ENCODE data around the gene DPP10.

DPP10 gene

DNA sequence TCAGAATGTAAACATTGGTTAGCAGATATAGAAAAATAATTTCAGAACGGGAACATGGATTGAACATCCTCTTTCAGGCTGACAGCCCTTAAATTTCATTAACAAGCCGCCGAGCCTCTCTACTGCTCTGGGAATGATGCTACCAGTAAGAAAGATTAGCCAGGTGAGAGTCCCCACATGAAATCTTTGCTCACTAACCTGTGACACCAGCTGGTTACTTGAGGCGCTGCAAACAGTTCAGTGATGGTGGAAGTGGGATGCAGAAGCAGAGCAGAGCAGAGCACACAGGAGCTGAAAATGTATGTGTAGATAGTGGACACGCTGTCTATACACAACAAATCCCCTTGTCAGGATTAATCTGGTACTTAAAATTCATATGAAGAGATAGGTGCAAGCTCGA lies 721.1 kb downstream of the DPP10 start:
- DNase-seq = no peak

DNA sequence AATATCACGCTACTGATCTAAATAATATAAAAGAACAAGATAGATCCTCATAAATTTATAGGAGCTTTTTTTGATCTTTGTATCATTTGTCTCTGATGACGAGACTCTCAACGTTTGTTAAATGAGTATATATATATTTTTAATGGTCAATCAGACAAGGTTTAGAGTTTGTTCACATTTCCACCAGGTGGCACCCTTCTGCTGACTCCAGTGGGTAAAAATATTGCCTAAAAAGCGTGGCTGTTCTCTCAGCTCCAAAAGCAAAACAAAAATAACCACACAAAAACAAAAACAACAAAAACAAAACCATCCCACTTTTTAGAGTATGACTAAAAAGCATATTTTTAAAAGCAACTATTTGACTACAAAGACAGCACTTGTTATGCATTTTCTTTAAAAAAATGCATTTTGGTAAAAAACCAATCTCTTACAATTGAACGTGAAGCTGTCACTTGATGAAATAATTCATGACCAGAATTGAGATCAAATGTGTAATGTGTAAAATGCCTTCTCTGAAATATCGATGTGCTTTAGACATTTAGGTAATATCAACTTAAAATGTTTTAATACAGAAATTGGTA lies 723.2 kb downstream of the DPP10 start:
- DNase-seq = no peak

DNA sequence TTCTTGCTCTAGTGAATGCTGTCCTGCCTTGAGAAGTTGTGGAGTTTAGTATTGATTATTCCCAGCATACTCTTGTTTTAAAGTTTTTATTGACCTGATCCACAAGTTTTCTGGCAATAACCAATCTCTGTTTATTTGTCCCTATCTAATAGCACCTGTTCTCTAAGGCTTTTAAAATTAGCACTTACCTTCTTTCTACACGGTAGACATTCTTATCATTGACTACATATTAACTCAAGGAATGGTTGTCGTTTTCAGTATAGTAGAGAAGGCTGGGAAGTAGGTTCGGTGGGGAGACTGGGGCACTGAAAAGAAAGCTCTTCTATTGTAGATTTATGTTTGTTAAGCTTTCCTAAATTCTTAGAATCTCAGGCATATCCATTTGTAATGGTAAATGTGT lies 726.0 kb downstream of the DPP10 start:
- no peak for DNase-seq

DNA sequence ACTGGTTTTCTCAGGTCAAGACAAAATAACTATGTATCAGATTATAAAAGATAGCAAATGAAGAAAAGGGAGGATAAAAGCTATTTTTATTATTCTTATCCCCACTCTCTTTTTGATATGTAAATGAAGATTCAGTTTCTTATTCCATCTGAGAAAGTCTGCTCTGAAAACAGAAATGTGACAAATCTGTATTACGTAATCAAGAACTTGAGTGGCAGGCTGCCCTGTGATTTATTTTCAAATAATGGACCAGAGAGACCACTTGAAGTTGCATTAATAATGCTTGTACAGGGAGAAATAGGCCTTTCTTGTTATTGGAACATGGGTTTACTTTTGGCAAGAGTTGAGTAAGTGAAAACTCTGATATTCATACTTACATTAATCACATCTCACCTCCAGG lies 727.4 kb downstream of the DPP10 start:
- no peak for DNase-seq

DNA sequence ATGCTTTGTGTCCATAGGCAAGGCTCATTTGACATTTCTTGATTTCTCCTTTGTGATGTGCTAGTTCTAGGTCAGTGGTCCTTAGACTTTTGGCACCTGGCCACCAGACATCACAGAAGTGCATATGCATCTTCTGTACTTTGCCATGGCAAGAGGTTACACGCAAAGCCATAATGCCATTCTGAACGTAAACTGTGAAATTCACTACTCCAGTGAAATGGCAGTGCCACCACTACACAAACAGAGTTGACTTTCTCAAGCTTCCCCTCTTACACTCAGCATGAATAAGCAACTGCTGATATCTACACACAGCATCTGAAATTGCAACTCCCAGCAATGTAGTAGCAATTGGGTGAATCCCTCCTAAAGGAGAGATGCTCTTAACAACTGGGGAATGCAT lies 729.3 kb downstream of the DPP10 start:
- DNase-seq = no peak

DNA sequence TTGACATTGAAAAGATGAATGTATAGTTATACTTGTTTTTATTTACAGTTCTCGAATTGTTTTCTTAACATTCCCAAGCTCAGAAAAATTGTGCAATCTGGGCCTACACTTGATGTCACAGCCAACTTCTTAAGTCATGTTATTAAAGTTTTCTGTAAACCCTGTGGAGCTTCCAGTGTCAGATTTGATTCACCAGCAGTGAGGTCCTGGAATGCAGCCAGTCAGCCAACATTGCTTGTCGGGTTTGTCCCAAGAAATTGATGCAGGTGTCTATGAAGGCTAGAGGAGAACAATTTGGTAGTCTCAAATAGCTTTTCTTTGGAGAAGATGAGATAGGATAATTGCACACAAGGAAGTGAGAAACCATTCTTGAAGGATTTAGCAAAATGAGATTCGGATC lies 732.2 kb downstream of the DPP10 start:
- DNase-seq = no peak

DNA sequence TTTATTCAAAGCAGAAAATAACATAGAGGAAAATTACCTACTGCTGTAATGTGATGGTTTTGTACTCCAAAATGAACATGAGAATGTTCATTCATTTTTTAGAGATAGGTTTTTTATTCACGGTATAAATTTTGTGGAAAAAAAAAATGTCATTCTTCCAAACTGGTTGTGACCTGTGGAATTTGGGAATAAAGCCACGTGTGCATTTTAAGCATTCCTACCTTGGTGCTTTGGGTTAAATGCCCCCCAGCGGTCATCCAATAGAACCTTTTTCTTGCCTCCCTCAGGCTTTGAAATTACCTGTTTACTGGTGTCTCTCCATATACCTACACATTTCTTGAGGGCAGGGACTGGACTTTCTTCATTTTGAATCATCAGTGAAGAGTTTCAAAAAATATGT lies 740.7 kb downstream of the DPP10 start:
- no peak for DNase-seq

DNA sequence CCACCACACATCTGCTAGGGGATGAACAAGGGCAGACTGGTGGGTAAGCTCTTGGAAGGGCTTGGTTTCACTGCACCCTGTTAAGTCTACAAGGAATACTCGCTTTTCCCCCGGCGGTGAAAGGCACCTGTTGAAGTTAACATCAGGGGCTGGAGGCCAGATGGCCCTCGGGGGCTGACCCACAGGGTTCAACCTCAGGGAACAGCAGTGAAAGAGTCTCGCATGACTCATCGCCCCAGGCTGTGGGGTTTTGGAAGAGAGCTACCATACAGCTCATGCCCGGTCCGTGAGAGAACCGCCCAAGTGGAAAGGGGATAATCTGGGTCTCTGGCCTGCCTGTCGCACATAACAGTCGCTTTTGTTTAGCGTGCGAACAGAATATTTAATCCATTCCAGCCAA lies 748.0 kb downstream of the DPP10 start:
- DNase-seq = no peak

DNA sequence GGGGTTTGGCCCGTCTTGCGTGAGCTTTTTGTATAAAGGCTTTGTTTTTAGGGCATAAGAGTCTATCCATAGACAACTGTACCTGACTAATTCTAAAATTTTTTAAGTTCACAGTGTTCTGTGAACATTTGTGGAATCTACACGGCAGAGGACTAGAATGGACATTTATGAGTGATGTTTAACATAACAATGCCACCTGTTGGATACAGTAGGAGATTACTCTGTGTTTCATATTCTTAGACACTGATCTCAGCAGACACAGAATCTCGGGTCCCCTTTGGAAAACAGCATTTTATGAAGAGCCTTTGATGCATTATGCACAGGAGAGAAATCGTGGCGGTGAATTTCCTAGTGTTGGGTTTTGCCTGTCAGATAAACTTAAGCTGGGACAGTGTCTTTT lies 752.2 kb downstream of the DPP10 start:
- DNase-seq = no peak

DNA sequence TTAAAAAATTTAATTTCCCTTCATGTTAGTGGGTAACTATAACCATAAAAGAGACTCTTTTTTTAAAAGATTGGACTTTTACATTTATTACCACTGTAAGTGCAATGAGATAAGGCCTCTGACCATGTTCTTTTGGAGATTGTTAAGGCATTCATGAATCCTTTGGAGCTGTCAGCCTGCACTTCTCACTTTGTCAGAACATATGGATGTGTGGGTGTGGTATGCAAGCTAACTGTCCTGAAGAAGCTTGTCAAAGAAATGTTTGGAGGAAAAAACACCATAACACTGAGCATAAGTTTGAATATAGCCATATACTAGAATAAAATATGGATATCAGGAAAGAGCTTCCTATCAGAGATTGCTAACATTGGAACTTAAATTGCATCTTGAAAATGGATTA lies 754.1 kb downstream of the DPP10 start:
- no peak for DNase-seq

DNA sequence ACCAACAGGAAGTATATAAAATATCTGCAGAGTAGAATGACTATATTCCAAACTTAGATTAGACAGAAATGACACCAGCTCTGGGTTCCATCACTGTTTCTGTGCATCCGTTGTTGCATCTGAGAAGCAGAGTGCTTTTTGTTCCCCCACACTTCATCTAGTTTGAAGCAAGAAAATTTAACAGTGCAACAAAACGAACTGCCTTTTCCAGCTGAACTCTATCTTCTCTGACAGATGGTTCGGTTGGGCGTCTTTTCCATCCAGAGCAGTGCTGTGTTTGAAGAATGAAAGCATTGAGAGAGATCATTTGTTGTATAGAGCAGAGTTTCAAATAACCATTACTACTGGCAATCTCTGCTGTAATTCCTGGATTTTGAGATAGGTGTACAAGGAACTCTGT lies 757.5 kb downstream of the DPP10 start:
- DNase-seq = no peak

DNA sequence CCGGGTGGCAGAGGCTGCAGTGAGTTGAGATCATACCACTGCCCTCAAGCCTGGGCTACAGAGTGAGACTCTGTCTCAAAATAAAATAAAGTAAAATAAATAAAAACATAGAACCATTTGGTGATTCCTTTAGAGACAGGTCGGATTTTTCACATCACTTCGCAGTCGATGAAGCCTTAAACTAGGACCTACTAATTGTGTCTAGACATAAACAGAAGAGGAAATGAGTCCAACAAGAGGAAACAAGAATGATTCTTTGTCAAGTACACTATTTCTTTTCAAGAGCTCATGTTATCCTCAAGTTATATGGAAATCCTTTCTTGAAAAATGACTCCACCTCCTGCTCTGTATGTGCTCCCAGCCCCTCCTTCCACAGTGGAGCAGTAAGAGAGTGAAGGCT lies 758.9 kb downstream of the DPP10 start:
- DNase-seq = no peak

DNA sequence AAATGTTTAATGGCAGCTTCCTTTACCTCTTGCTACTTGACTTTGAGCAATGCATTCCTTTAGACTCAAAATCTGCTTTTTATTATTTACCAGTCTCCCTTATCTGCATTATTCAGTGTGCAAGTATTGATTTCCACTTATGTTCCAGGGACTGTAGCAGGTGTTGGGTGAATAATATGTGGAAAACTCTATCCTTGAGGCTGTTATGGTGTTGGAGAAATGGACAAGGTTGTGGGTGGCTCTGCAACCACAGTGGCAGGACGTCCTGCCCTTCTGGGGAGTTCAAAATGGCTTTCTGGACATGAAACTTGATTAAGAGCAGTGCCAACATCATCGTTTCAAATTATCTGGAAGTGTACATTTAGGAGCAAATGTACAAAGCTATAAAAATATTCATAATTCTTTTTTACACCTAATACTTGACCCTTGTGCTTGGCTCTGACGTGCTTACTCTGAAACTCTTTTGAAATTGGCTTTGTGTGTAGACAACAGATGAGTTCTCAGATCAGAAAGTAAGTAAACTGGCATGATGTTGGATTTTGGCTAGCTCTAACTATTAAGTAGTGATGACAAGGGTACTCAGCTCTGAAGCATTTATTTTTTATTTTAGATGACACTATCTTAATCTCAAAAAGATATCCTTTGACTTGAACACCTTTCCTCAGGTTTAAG lies 766.2 kb downstream of the DPP10 start:
- DNase-seq = no peak

DNA sequence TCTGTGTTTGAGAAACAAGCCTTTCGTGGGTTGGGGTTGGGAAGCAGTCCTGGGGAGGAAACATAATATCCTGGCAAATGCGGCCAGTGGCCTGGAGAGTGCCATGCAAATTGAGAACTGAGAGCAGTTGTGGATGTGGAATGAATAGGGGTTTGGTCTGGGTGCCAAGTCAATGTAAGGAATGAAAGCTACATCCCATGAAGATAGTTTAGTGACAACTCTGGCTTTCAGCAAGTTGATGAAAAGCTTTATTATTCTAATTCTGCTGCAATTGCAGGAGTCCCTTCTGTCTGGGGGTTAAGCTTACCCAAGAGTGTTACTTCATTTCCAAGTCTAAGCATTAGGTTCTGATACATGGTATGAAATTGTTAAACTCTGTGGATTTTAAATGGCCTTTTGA lies 771.6 kb downstream of the DPP10 start:
- no peak for DNase-seq

DNA sequence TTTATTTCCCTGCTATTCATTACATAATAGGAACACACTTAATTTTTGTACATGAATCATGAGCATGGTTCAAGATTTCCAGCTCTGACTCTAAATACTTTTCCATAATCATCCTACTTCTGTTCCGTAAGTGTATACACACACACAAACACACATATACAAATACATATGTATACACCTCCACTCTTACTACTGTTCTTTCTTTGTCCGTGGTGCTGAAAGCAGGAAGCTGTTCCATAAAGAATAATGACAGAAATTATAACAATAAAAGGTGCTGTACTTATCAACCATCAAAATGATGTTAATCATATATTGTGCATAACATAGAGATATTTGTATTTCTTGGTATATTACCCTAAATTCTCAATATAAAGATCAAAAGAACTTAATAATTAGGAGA lies 776.9 kb downstream of the DPP10 start:
- DNase-seq = no peak

DNA sequence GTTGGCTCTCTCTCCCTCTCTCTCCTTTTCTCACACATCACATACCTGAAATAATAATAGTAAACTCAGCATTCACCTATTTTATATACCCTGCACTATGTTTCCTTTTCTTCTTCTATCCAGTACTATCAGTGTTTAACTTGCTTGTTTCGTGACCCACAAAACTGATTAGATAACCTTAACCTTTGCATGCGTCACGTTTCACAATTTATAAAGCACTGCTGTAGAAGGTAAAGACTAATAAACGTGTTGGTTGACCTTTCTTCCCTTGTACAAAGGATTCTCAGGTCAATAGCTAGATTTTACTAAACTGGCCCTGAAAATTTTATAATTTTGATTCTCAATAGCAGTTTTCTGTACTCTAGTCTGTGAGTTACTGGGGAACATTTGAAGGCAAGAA lies 791.7 kb downstream of the DPP10 start:
- no peak for DNase-seq

DNA sequence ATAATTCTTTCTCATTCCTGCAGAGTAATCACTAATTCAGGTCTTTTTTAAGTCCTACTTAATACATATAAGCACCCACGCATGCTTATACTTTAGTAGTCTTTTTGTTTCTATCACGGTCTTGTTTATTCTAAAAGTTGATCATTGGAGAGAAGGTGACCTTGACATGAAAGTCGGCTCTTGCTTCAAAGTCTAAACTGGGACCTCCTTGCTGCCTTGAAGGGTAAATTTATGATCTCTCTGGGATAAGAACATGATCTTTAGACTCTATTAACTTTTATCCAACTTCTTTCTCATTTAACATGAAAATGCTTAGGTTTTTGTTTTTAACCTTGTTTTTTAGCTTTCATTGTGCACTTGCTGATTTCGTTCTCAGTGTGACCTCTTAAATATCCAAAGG lies 792.3 kb downstream of the DPP10 start:
- DNase-seq = no peak

DNA sequence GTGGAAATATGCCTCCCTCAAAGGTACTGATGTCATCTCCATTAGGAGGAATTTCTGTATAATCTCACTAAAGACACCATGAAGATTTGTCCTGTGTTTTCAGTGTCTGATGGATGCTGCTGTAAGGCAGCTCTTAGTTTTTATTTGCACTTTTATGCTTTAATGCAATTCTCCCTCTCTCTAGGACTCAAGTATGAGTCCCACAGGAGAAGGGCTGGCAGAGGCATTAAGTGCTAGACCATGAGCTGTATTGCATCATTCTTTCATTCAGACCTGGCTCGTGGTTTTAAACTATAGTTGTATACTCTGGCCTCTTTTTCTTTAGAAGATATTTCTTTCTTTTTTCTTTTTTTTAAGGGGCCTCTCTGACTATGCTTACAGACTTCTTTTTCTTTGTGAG lies 805.6 kb downstream of the DPP10 start:
- no peak for DNase-seq

DNA sequence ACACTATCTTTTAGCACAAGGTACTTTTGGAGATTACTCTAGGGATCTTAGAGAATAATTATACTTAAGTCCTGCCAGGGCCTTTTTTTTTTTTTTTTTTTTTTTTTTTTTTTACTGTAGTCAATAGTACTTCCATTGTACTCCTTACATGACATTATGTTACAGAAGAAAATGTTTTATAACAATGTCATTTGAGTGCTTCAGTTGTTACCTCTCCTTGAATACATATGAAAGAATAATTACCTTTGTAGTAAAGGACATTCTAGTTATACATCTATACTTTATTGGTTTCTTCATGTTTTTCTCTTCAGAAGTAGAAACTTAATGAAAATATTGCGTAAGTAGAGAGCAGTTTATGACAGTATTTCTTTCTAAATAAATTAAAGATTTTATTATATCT lies 834.9 kb downstream of the DPP10 start:
- no peak for DNase-seq

DNA sequence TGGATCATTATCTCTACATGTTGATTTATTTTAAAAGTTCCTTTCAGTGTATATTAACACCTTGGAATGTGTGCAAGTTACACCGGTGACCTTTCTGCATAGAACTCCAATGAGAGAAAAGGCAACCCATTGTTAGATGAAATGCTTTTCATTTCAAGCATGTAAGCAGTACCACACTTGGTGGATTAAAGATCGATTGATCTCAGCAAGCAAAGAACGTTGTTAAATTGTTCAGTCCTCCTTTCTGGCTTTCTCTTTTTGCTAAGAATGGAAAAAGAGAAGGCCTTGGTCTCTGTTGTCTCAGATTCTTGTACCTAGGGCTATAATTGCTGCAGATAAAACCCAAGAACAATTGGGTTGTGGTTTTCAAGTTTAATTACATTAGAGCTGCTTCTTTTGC lies 843.0 kb downstream of the DPP10 start:
- no peak for DNase-seq

DNA sequence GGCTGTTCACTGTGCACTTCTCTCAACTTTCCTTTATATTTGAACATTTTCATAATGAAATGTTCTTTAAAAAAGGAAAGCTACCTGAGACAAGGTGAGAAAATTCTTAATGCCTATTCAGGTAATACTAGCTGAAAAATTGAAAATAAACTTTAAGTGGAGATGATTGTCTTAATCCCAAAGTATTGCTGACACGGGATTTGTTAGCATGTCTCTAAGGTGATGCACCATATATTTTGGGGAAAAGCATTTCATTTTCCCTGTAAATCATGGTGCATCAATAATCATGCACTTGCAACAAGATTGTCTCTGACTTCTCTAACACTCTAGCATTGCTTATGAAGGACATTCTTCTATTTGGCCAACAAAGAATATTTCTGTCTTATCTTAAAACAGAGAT lies 848.0 kb downstream of the DPP10 start:
- no peak for DNase-seq

DNA sequence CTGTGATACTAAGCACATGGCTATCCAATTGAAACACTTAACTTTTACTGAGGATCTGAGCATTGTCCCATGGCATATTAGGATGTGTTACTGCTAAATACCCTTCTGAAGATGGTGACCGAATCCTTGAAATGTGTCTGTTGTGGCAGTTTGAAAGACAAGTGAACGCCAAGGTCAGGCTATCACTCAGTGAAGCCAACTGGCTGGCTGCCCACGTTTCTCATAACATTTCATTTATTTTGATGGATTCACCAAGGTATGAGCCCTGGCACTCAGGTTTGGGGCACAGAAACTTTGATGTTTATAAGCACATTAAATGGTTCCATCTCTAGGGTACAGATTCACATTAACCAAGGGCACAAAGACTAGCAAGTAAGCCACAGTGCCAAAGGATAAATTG lies 850.3 kb downstream of the DPP10 start:
- DNase-seq = no peak

DNA sequence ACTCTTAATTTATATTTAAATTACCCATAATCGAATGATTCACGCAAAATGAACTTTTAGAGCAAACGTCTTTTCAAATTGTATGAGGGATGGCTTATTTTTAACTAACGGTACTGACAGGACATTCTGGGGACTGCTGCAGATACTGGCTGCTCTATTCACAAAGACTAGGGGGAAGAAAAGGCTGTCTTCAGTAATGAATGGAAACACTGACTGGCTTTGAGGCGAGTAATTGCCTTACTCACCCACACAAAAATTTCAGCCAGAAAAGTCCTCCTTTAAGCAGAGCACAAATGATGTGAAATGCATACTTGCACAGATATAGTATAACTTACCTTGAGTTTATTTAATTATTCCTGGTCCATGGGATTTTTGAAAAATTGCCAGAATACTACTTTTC lies 852.6 kb downstream of the DPP10 start:
- DNase-seq = no peak

DNA sequence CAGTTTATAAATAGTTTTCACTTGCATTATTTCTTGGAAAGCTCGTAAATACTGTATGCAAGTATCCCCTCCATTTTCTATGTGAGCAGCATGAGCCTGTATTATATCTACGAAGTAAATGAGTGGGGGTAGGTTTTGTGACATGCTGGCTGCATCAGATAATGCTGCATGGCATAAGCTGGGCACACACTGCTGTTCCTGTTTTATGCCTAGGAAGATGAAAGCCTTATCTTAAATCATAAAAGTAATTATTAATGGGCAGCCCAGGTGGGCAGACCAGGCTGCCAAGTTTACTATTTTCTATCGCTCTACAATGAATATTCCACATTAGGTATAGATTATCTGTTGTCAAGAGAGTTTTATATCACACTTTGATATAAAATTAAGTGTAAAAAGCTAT lies 854.6 kb downstream of the DPP10 start:
- DNase-seq = no peak

DNA sequence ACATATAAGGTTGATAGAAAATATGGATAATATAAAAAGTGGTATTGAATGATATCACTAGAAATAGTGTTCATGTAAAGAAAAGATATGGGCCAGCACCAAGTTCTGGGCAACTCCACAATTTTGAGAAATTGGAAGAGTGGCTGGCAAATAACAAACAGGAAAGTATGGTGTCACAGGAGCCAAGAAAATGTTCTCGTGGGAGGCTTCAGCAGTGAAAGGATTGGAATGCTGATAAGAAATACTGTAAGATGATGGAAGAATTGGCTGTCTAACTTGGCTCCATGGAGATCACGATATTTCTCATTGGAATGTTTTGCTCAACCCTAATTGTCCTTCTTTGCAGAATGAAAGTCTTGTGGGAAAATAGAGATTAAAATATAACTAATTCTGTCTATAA lies 856.8 kb downstream of the DPP10 start:
- DNase-seq = no peak

DNA sequence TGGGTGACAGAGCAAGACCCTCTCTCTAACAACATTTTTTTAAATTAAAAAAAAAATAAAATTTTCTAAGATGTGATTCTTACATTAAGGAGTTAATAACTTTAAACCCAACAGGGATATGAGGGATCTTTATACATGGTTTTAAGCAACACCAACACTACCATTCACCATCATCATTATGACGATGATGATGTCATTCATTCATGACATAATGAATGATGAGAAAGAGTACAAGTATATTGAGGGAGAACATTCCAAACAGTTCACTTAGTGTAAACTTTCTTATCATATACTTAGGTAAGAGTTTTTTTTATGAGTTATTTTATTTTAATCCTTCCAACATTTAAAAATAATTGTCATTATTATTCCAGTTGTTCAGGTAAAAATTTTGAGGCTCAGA lies 863.3 kb downstream of the DPP10 start:
- no peak for DNase-seq
